OCI-LY1 (cell line): ENCODE results near the gene LCN15.

Experiments used
- H2AFZ ChIP-seq: fragments of 200-600 bp; sonication (generic), shearing (Covaris generic); 2 replicates; pipeline ENCODE4 v1.6.0; 2014; ENCODE audit warnings: antibody characterized with exemption, mild to moderate bottlenecking, low read length
- H3F3A ChIP-seq: fragments of 200-600 bp; sonication (generic), shearing (Covaris generic); 2 replicates; pipeline ENCODE4 v1.6.0; 2014; ENCODE audit warnings: mild to moderate bottlenecking, antibody characterized with exemption, low read length, moderate library complexity; ENCODE audit not compliant: insufficient read depth
- H3K27ac ChIP-seq: fragments of 200-600 bp; sonication (generic); 2 replicates; pipeline ENCODE4 v1.5.1; 2014; ENCODE audit warnings: low read length, mixed run types, mild to moderate bottlenecking, low read depth; ENCODE audit not compliant: poor library complexity, severe bottlenecking
- H3K27me3 ChIP-seq: fragments of 200-600 bp; sonication (generic); 2 replicates; pipeline ENCODE4 v1.6.0; 2014; ENCODE audit warnings: antibody characterized with exemption, mild to moderate bottlenecking, low read length, moderate library complexity; ENCODE audit not compliant: insufficient read depth
- H3K36me3 ChIP-seq: fragments of 200-600 bp; sonication (generic); 2 replicates; pipeline ENCODE4 v1.6.1; 2014; ENCODE audit warnings: mild to moderate bottlenecking, antibody characterized with exemption, low read length, moderate library complexity, mixed read lengths; ENCODE audit not compliant: insufficient read depth
- H3K4me1 ChIP-seq: fragments of 200-600 bp; sonication (generic); 2 replicates; pipeline ENCODE4 v1.5.1; 2014; ENCODE audit warnings: mild to moderate bottlenecking, low read length, moderate library complexity; ENCODE audit not compliant: insufficient read depth, severe bottlenecking
- H3K4me2 ChIP-seq: fragments of 200-600 bp; sonication (generic), shearing (Covaris generic); 2 replicates; pipeline ENCODE4 v1.6.1; 2014; ENCODE audit warnings: low read length
- H3K4me3 ChIP-seq: fragments of 200-600 bp; sonication (generic); 2 replicates; pipeline ENCODE4 v1.5.1; 2014; ENCODE audit warnings: low read length, low read depth, mild to moderate bottlenecking, mixed read lengths; ENCODE audit not compliant: poor library complexity, severe bottlenecking
- H3K79me2 ChIP-seq: fragments of 200-600 bp; shearing (Covaris generic); 2 replicates; pipeline ENCODE4 v1.6.1; 2016; ENCODE audit warnings: mixed run types, low read length, mixed read lengths; ENCODE audit not compliant: insufficient read depth
- H3K9ac ChIP-seq: fragments of 200-600 bp; sonication (generic), shearing (Covaris generic); 2 replicates; pipeline ENCODE4 v1.6.1; 2014; ENCODE audit warnings: mild to moderate bottlenecking, low read length, mixed read lengths
- H3K9me2 ChIP-seq: fragments of 200-600 bp; sonication (generic), shearing (Covaris generic); 2 replicates; pipeline ENCODE4 v1.6.1; 2014; ENCODE audit warnings: low read depth, mild to moderate bottlenecking, low read length, mixed read lengths
- H3K9me3 ChIP-seq: fragments of 200-600 bp; shearing (Covaris generic); 2 replicates; pipeline ENCODE4 v1.6.1; 2014; ENCODE audit warnings: low read length, mixed read lengths
- H4K20me1 ChIP-seq: fragments of 200-600 bp; sonication (generic), shearing (Covaris generic); 2 replicates; pipeline ENCODE4 v1.6.0; 2016; ENCODE audit warnings: mild to moderate bottlenecking, low read length; ENCODE audit not compliant: insufficient read depth
- EZH2 ChIP-seq: fragments of 200-600 bp; sonication (generic), shearing (Covaris generic); IDR thresholded peaks from 2 replicates; pipeline ENCODE4 v1.8.0; 2017; ENCODE audit warnings: borderline replicate concordance, mixed run types, mild to moderate bottlenecking, antibody characterized with exemption, low read length, moderate library complexity, mixed read lengths
- TF ChIP-seq, protein P1 (sequence below): fragments of 200-600 bp; sonication (generic), shearing (Covaris generic); IDR thresholded peaks from 2 replicates; pipeline ENCODE4 v1.5.1; 2017; ENCODE audit warnings: mild to moderate bottlenecking, antibody characterized with exemption, low read length, moderate library complexity, mixed read lengths

LCN15 gene

DNA sequence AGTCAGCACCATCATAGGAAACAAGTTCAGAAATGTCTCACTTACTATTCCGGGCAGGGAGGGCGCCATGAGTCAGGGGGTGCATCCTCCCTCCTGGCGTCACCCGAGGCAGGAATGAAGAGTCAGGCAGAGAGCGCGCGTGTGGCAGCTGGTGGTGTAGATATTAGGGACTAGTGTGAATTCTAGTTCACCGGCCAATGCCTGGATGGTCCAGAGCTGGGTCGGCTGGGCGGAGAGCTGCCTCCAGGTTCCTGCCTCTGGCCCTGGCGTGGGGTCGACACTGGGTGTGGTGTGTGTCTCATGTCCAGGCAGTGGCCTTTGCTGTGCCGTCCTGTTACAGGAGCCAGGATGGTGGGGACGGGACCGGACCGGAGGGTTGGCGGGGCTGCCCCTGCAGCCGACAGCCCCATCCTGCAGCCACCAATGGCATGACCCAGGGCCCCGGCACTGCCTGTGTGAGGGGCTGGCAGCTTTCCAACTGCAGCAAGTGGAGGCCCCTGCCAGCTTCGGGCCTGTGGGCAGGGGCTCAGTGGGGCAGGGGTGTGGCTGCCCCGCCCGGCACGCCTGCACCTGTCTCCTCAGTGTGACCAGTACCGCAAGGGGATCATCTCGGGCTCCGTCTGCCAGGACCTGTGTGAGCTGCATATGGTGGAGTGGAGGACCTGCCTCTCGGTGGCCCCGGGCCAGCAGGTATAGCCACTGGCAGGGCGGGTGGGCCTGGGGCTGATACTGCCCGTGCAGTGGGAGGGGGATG lies 42.8 kb downstream of the LCN15 start:
- no peak overlapping the region for H3K4me2 ChIP-seq
- H3F3A ChIP-seq = no peaks in the 10 kb centered on the region
- H3K27me3 ChIP-seq = 0 out of 2 replicates have a peak, but pooled peaks cover 8% of the 10 kb centered on the region
- no peak overlapping the region for H3K4me3 ChIP-seq
- H2AFZ ChIP-seq = no peak overlapping the region
- H3K27ac ChIP-seq = no peak overlapping the region
- no peak for TF ChIP-seq EZH2
- TF ChIP-seq, protein P1, sequence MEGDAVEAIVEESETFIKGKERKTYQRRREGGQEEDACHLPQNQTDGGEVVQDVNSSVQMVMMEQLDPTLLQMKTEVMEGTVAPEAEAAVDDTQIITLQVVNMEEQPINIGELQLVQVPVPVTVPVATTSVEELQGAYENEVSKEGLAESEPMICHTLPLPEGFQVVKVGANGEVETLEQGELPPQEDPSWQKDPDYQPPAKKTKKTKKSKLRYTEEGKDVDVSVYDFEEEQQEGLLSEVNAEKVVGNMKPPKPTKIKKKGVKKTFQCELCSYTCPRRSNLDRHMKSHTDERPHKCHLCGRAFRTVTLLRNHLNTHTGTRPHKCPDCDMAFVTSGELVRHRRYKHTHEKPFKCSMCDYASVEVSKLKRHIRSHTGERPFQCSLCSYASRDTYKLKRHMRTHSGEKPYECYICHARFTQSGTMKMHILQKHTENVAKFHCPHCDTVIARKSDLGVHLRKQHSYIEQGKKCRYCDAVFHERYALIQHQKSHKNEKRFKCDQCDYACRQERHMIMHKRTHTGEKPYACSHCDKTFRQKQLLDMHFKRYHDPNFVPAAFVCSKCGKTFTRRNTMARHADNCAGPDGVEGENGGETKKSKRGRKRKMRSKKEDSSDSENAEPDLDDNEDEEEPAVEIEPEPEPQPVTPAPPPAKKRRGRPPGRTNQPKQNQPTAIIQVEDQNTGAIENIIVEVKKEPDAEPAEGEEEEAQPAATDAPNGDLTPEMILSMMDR = no peak
- no peaks in the 10 kb centered on the region for H3K79me2 ChIP-seq
- peaks cover 46% of the 10 kb centered on the region for H3K36me3 ChIP-seq
- H3K9me3 ChIP-seq = no peaks in the 10 kb centered on the region
- H3K9ac ChIP-seq = no peak overlapping the region
- peaks cover 11% of the 10 kb centered on the region for H3K4me1 ChIP-seq
- H3K9me2 ChIP-seq = no peaks in the 10 kb centered on the region
- H4K20me1 ChIP-seq = no peaks in the 10 kb centered on the region

DNA sequence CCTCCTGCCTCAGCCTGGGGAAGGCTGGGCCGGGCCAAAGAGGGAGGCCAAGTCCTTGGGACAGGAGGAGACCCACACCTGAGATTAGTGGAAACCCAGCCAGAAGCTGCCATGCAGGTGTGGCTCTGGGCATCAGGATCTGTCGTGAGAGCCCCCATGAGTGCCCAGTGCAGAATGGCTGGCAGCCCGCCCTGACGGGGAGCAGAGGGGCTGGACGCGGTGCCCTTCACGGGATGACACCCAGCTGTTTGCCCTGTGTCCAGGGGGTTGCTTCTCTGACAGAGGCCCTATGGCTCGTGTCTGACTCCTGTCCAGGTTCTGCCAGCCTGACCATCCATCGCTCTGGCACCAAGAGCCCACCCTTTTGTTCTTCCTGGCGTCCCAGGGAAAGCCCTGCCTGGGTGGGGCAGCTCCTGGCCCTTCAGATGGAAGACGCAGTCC lies 43.4 kb downstream of the LCN15 start:
- no peaks in the 10 kb centered on the region for H3F3A ChIP-seq
- H3K9me2 ChIP-seq = no peaks in the 10 kb centered on the region
- H3K27me3 ChIP-seq = 0 out of 2 replicates have a peak, but pooled peaks cover 8% of the 10 kb centered on the region
- H4K20me1 ChIP-seq = no peaks in the 10 kb centered on the region
- H2AFZ ChIP-seq = no peak overlapping the region
- no peak overlapping the region for H3K4me2 ChIP-seq
- H3K36me3 ChIP-seq = peaks cover 40% of the 10 kb centered on the region
- H3K9ac ChIP-seq = no peak overlapping the region
- H3K9me3 ChIP-seq = no peaks in the 10 kb centered on the region
- TF ChIP-seq, protein P1 = no peak
- TF ChIP-seq EZH2 = no peak
- no peak overlapping the region for H3K27ac ChIP-seq
- no peak overlapping the region for H3K4me3 ChIP-seq
- H3K79me2 ChIP-seq = no peaks in the 10 kb centered on the region
- H3K4me1 ChIP-seq = peaks cover 5% of the 10 kb centered on the region

DNA sequence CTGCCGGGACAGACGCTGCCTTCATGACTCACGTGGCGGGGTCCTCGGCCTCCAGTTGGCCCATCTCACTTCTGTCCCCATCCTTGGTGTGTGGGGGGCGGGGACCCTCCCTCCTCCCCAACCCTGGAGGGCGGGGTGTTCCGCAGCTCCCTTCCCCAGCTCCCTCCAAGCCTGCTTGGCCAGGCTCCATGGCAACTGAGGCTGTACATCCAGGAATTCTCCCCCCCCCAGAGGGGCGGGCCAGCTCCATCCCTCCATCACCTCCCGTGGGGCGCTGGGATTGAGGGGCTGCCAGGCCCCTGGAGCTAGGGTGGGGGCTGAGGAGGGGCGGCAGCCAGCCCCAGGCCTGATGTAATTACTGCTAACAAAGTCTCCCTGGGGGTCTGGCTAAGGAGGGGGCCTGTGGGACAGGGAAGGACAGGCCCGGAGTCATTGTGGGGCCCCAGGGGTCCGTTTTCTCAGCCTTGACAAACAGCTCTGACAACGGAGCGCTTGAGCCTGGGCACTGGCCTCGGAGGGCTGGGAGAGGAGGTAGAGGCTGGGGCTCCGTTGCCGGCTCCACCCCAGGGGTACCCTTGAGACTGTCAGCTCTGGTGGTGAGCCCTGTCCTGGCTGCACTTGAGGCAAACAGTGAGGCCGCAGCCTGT lies 43.9 kb downstream of the LCN15 start:
- Histone ChIP-seq H3K4me3 (no peak overlapping the region), H3K4me2 (no peak overlapping the region), H3K9me3 (no peaks in the 10 kb centered on the region), H3F3A (no peaks in the 10 kb centered on the region), H3K9ac (no peak overlapping the region), H4K20me1 (no peaks in the 10 kb centered on the region), H3K36me3 (peaks cover 35% of the 10 kb centered on the region), H3K4me1 (no peaks in the 10 kb centered on the region), H3K27me3 (0 out of 2 replicates have a peak, but pooled peaks cover 8% of the 10 kb centered on the region), H3K27ac (no peak overlapping the region), H3K79me2 (no peaks in the 10 kb centered on the region), H2AFZ (no peak overlapping the region), H3K9me2 (no peaks in the 10 kb centered on the region)
- TF ChIP-seq, protein P1 = no peak
- TF ChIP-seq EZH2 = no peak
